ENCODE data around the gene RBM25. TPM values are rescaled to one million over a fixed set of nuclear protein-coding genes. Genes with fewer than 3 reads are reported as not detected.

Gene RBM25
- total RNA-seq, 1 experiment from 2014 or later, result 142 TPM

DNA sequence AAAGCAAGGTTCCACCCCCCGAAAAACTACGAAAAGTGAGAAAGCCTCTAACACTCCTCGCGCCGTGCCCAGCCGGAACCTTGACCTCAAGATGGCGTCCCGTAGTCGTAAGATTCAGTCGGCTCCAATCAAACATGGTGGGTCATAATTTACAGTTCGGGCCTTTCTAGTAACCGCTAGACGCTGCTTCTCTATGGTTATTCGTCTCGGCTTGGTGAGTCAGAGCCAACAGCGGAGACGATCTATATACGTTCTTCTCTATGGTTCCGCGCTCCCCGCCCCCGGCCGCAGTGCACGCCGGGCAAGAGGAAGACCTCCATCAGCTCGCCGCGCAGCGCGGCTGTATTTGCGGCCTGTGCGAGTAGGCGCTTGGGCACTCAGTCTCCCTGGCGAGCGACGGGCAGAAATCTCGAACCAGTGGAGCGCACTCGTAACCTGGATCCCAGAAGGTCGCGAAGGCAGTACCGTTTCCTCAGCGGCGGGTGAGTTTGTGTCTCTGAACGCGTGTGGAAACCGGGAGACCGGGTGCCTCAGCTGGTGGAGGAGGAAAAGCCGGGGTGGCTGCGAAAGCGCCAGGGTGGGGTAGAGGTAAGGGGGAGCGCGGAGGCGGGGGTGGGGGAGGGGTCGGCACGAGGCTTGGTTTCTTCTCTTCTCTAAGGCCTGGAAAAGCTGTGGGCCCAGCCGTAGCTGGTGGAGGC lies at the start of gene RBM25 (continued):
- TF ChIP-seq, protein P1, sequence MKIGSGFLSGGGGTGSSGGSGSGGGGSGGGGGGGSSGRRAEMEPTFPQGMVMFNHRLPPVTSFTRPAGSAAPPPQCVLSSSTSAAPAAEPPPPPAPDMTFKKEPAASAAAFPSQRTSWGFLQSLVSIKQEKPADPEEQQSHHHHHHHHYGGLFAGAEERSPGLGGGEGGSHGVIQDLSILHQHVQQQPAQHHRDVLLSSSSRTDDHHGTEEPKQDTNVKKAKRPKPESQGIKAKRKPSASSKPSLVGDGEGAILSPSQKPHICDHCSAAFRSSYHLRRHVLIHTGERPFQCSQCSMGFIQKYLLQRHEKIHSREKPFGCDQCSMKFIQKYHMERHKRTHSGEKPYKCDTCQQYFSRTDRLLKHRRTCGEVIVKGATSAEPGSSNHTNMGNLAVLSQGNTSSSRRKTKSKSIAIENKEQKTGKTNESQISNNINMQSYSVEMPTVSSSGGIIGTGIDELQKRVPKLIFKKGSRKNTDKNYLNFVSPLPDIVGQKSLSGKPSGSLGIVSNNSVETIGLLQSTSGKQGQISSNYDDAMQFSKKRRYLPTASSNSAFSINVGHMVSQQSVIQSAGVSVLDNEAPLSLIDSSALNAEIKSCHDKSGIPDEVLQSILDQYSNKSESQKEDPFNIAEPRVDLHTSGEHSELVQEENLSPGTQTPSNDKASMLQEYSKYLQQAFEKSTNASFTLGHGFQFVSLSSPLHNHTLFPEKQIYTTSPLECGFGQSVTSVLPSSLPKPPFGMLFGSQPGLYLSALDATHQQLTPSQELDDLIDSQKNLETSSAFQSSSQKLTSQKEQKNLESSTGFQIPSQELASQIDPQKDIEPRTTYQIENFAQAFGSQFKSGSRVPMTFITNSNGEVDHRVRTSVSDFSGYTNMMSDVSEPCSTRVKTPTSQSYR (CRISPR knock-in tag; IDR thresholded peaks at IDR 0.05), result peak; percentile 45; the same call in 1 of the 2 replicates
- no peak for TF ChIP-seq RELA (CRISPR knock-in tag; IDR thresholded peaks at IDR 0.05; ENCODE audit: borderline replicate concordance)
- peak; percentile 73; the same call in 1 of the 2 replicates for TF ChIP-seq ESRRA (CRISPR knock-in tag; IDR thresholded peaks at IDR 0.05; ENCODE audit: borderline replicate concordance)
- TF ChIP-seq, protein P2, sequence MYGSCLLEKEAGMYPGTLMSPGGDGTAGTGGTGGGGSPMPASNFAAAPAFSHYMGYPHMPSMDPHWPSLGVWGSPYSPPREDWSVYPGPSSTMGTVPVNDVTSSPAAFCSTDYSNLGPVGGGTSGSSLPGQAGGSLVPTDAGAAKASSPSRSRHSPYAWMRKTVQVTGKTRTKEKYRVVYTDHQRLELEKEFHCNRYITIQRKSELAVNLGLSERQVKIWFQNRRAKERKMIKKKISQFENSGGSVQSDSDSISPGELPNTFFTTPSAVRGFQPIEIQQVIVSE (CRISPR knock-in tag; IDR thresholded peaks at IDR 0.05; ENCODE audit: borderline replicate concordance), result no peak
- TF ChIP-seq ZNF396 (CRISPR knock-in tag; IDR thresholded peaks at IDR 0.05; ENCODE audit: borderline replicate concordance), result no peak
- TF ChIP-seq NR1H2 (CRISPR knock-in tag; IDR thresholded peaks at IDR 0.05), result no peak
- TF ChIP-seq, protein P3, sequence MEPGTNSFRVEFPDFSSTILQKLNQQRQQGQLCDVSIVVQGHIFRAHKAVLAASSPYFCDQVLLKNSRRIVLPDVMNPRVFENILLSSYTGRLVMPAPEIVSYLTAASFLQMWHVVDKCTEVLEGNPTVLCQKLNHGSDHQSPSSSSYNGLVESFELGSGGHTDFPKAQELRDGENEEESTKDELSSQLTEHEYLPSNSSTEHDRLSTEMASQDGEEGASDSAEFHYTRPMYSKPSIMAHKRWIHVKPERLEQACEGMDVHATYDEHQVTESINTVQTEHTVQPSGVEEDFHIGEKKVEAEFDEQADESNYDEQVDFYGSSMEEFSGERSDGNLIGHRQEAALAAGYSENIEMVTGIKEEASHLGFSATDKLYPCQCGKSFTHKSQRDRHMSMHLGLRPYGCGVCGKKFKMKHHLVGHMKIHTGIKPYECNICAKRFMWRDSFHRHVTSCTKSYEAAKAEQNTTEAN (CRISPR knock-in tag; IDR thresholded peaks at IDR 0.05), result peak; percentile 90
- peak; percentile 49 for TF ChIP-seq KAT7 (CRISPR knock-in tag; IDR thresholded peaks at IDR 0.05; ENCODE audit: borderline replicate concordance)
- TF ChIP-seq SMAD3 (CRISPR knock-in tag; IDR thresholded peaks at IDR 0.05; ENCODE audit: borderline replicate concordance), result peak; percentile 52; the same call in 1 of the 2 replicates
- no peak for TF ChIP-seq ZNF423 (CRISPR knock-in tag; IDR thresholded peaks at IDR 0.05)
- TF ChIP-seq TCF7 (CRISPR knock-in tag; IDR thresholded peaks at IDR 0.05; ENCODE audit: low read depth), result no peak
- TF ChIP-seq NR3C1 (CRISPR knock-in tag; conservative IDR thresholded peaks at IDR 0.05; ENCODE audit: low read depth), result no peak
- TF ChIP-seq MXD4 (CRISPR knock-in tag; IDR thresholded peaks at IDR 0.05; ENCODE audit: borderline replicate concordance), result no peak
- no peak for TF ChIP-seq EMX1 (CRISPR knock-in tag; IDR thresholded peaks at IDR 0.05)
- TF ChIP-seq, protein P4, sequence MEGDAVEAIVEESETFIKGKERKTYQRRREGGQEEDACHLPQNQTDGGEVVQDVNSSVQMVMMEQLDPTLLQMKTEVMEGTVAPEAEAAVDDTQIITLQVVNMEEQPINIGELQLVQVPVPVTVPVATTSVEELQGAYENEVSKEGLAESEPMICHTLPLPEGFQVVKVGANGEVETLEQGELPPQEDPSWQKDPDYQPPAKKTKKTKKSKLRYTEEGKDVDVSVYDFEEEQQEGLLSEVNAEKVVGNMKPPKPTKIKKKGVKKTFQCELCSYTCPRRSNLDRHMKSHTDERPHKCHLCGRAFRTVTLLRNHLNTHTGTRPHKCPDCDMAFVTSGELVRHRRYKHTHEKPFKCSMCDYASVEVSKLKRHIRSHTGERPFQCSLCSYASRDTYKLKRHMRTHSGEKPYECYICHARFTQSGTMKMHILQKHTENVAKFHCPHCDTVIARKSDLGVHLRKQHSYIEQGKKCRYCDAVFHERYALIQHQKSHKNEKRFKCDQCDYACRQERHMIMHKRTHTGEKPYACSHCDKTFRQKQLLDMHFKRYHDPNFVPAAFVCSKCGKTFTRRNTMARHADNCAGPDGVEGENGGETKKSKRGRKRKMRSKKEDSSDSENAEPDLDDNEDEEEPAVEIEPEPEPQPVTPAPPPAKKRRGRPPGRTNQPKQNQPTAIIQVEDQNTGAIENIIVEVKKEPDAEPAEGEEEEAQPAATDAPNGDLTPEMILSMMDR (IDR thresholded peaks at IDR 0.05), result no peak
- TF ChIP-seq, protein P5, sequence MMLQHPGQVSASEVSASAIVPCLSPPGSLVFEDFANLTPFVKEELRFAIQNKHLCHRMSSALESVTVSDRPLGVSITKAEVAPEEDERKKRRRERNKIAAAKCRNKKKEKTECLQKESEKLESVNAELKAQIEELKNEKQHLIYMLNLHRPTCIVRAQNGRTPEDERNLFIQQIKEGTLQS (CRISPR knock-in tag; conservative IDR thresholded peaks at IDR 0.05), result no peak
- TF ChIP-seq TEAD1 (CRISPR knock-in tag; IDR thresholded peaks at IDR 0.05), result no peak; the same call in 1 of the 2 replicates
- TF ChIP-seq PRRX2 (CRISPR knock-in tag; IDR thresholded peaks at IDR 0.05), result no peak
- TF ChIP-seq, protein P6, sequence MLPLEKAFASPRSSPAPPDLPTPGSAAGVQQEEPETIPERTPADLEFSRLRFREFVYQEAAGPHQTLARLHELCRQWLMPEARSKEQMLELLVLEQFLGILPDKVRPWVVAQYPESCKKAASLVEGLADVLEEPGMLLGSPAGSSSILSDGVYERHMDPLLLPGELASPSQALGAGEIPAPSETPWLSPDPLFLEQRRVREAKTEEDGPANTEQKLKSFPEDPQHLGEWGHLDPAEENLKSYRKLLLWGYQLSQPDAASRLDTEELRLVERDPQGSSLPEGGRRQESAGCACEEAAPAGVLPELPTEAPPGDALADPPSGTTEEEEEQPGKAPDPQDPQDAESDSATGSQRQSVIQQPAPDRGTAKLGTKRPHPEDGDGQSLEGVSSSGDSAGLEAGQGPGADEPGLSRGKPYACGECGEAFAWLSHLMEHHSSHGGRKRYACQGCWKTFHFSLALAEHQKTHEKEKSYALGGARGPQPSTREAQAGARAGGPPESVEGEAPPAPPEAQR (CRISPR knock-in tag; IDR thresholded peaks at IDR 0.05), result no peak
- TF ChIP-seq RORB (CRISPR knock-in tag; IDR thresholded peaks at IDR 0.05), result no peak
- TF ChIP-seq CREB1 (CRISPR knock-in tag; IDR thresholded peaks at IDR 0.05), result peak; percentile 37; the same call in 1 of the 2 replicates
- TF ChIP-seq, protein P7, sequence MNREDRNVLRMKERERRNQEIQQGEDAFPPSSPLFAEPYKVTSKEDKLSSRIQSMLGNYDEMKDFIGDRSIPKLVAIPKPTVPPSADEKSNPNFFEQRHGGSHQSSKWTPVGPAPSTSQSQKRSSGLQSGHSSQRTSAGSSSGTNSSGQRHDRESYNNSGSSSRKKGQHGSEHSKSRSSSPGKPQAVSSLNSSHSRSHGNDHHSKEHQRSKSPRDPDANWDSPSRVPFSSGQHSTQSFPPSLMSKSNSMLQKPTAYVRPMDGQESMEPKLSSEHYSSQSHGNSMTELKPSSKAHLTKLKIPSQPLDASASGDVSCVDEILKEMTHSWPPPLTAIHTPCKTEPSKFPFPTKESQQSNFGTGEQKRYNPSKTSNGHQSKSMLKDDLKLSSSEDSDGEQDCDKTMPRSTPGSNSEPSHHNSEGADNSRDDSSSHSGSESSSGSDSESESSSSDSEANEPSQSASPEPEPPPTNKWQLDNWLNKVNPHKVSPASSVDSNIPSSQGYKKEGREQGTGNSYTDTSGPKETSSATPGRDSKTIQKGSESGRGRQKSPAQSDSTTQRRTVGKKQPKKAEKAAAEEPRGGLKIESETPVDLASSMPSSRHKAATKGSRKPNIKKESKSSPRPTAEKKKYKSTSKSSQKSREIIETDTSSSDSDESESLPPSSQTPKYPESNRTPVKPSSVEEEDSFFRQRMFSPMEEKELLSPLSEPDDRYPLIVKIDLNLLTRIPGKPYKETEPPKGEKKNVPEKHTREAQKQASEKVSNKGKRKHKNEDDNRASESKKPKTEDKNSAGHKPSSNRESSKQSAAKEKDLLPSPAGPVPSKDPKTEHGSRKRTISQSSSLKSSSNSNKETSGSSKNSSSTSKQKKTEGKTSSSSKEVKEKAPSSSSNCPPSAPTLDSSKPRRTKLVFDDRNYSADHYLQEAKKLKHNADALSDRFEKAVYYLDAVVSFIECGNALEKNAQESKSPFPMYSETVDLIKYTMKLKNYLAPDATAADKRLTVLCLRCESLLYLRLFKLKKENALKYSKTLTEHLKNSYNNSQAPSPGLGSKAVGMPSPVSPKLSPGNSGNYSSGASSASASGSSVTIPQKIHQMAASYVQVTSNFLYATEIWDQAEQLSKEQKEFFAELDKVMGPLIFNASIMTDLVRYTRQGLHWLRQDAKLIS (CRISPR knock-in tag; IDR thresholded peaks at IDR 0.05; ENCODE audit: borderline replicate concordance), result 0 out of 2 replicates have a peak, but pooled peaks have one; percentile 42
- no peak for TF ChIP-seq IRF2 (CRISPR knock-in tag; IDR thresholded peaks at IDR 0.05; ENCODE audit: borderline replicate concordance, low read depth)
- TF ChIP-seq SP1 (CRISPR knock-in tag; conservative IDR thresholded peaks at IDR 0.05), result peak; percentile 78
- no peak for TF ChIP-seq ZNF138 (CRISPR knock-in tag; conservative IDR thresholded peaks at IDR 0.05)
- no peak for TF ChIP-seq ZNF121 (CRISPR knock-in tag; IDR thresholded peaks at IDR 0.05)
- TF ChIP-seq, protein P8, sequence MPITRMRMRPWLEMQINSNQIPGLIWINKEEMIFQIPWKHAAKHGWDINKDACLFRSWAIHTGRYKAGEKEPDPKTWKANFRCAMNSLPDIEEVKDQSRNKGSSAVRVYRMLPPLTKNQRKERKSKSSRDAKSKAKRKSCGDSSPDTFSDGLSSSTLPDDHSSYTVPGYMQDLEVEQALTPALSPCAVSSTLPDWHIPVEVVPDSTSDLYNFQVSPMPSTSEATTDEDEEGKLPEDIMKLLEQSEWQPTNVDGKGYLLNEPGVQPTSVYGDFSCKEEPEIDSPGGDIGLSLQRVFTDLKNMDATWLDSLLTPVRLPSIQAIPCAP (CRISPR knock-in tag; IDR thresholded peaks at IDR 0.05), result no peak
